Measurements from ENCODE around the gene OSBPL1A. TPM values are rescaled to one million over a fixed set of nuclear protein-coding genes. Genes with fewer than 3 reads are reported as not detected.

OSBPL1A gene
- total RNA-seq, 1 experiment from 2014 or later = 32.8 TPM

DNA sequence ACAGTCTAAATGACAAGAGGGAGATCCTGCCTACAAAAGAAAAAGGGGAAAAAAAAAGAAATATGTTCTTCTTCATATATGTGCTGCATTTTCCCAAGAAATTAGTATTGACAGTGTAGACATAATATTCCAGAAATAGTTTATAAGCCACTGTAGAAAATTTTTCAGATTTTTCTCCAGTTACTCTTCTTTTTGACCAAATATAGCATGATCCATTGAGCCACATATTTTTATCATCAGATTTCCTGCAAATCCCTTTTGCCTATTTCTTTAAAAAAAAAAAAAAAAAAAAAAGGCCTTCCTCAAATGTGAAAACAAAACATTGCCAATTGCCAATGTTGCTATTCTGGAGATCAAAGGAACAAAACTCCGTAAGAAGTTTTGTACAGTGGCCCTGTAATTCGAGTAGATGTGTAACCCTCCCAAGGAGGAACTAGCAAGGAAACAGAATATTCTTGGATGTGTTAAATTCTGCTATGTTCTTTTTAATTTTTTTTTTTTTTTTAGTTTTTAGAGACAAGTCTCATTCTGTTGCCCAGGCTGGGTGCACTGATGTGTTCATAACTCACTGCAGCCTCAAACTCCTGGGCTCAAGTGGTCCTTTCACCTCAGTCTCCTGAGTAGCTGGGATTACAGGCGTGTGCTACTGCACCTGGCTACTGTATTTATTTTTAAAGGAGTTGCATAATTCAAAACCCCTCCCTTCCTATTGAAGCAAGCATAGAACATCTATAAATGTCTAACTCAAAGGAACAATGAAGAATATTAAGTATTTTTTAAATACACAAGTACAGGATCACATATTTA lies 271.3 kb downstream of the OSBPL1A start:
- no peak for DNase-seq (ENCODE audit: low spot score)

DNA sequence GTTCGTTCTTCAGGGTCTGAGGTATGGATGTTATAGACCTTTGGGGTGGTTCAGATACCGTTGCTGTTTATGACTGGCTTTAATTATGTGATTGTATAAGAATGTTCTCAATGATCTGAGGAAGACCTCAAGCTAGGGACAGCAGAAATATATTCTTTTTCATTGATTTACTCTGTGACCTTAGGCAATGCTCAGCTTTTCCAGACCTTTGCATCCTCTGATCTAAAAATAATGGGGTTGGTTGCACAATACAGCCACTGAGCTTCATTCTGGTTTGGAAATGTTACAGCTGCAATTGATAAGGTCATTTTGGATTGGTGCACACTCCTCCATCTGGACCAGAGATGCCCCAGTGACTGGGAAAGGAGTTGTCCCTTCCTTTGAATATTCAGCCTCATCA lies 276.0 kb downstream of the OSBPL1A start:
- no peak for DNase-seq (ENCODE audit: low spot score)

DNA sequence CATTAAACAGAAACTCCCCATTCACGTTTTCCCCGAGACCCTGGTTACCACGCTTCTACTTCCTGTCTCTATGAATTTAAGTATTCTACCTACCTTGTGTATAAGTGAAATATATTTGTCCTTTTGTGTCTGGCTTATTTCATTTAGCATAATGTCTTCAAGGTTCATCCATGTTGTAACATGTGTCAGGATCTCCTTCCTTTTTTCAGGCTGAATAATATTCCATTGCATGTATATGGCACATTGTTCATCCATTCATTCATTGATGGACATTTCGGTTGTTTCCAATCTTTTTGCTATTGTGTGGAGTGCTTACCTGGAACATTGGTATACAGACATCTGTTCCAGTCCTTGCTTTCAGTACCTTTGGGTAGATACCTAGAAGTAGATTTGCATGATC lies 276.9 kb downstream of the OSBPL1A start:
- no peak for DNase-seq (ENCODE audit: low spot score)

DNA sequence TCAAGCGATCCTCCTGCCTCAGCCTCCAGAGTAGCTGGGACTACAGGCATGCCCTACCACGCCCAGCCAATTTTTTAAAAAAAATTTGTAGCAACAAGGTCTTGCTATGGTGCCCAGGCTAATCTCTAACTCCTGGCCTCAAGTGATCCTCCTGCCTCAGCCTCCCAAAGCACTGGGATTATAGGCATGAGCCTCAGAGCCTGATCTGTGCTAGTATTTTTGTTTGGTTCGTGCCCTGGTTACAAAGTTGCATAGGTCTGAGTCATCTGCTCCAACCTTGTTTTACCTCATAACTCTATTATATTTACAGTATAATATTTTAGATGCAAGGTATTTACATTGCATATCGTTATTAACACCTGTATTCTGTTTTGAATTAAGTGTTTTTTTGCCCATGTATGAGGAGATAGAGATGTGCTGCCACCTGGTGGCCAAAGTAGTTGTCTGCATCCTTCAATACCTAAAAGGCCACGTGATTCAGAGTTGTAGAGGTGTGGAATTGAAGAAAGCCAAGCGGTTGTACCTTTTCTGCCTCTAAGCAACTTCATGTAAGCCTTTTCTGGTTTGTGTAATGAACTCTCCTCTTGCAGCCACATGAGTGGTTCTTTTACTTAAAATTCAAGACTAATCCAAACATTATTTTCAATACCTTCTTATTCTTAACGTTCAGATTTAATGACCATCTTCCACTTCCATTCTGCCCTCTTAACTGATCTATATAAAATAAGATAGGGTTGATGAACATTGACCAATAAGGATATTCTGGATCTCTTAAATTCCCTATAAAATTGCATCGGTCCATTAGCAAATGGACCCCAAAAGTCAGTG lies 278.7 kb downstream of the OSBPL1A start:
- DNase-seq (ENCODE audit: low spot score) = peak; percentile 68

DNA sequence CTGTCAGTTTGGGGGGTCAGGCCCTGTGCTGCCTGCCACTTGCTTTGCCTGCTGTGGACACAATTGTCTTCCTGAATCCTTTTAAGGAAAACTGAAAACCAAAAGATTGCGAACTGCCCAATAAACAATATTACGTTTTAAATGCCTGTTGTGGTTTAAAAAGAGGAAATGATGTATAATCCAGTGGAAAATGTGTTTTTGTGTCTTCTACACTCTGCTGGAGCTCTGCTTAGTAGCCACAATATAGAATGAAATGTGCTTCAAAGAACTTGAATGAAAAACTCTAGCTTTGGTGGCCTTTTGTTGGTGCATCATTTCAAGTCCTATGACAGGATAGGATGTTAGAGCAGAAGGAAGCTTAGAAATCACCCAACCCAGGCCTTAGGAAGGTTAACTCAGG lies 282.0 kb downstream of the OSBPL1A start:
- DNase-seq (ENCODE audit: low spot score) = no peak

DNA sequence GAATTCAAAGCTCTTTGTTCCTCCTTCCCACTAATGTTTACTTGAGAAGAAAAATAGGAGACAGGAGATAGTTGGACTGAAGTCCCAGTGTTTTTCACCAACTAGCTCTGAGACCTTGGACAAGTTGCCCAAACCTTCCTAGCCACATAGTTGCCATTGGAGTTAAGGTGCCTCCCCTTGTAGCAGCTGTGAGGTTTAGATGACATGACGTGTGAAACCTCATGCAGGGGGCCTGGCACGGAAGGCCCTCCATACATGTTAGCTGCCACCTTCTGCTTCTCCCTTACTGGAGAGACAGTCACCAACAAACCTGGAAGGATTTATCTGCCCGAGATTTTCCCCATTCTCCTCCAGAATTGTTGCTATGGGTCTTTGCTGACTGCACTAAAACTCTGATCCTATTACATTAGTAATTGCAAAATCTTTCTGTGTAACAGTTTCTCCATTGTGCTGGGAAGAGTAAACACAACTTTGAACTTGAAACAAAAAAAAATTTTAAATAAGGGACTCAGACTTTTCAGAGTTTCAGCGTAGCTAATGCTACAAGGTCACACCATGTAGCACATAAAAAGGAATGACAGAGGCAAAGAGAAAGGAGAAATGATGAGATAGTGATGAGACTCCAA lies 282.6 kb downstream of the OSBPL1A start:
- DNase-seq (ENCODE audit: low spot score) = no peak

DNA sequence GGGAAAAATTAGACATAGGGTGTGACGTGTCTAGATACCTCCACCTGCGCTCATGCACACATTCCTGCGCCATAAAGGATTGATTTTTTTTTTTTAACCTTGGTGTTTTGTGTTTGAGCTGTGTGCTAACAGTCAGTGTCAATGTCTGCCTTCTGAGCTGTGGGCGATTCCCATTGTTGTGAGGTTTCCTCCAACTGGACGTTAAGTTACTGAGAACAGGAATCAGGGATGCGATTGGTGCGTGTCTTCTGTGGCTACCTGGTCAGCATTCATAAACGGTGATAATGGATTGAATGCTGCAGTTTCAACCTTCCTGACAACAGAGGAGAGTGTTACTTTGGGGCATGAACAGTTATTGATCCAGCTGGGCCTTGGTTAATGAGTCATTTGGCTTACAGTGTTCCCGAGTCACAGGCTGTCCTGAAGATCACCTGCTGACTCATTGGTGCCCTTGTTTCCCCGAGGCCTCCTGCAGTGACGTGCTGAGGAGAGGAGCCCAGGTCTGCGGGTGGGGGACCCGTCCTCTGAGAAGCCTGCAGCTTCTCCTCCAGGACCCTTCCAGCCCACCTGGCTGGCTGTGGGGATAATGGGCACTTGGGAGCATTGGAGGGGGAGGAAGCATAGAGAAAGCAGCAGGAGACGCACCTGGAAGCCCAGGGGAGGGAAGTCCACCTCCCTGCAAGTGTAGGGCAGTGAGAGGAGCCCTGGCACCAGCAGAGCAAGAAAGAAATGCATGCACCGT lies 284.6 kb downstream of the OSBPL1A start:
- no peak for DNase-seq (ENCODE audit: low spot score)

DNA sequence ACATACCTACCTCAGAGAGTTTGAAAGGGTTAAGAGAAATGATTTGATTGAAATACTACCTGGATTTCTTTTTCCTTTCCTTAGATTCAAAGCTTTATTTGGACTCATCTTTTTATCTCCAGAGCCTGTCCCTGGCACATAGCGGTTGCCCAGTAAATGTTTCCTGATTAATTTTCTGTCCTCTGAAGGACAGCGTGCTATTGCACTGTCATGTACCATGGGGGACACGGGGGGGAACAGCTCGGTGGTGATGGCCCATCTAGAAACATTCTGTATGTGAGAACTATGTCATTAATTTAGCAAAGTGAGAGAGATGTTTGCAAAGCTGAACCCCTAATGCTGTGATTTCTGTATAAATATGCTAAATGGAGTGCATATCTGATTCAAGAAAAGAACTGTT lies 285.2 kb downstream of the OSBPL1A start:
- no peak for DNase-seq (ENCODE audit: low spot score)

Other genes starting within 250 kb of the OSBPL1A start
- 21.5 and 32.6 TPM in 2 replicates for gene IMPACT, start 28.8 kb upstream of the OSBPL1A start, total RNA-seq (2014; rRNA removed; shearing (Covaris generic))
- 0.17 TPM in 1 of 2 replicates, not detected in the other for gene HRH4, start 62.8 kb upstream of the OSBPL1A start, total RNA-seq (2014; rRNA removed; shearing (Covaris generic))